22Rv1 (cell line): ENCODE results near the gene EML3.

Source experiments
- CTCF ChIP-seq: fragments of 450-650 bp; IDR thresholded peaks from 2 replicates; pipeline ENCODE4 v1.5.1; 2017; ENCODE audit warnings: mild to moderate bottlenecking
- ZFX ChIP-seq: fragments of 450-650 bp; IDR thresholded peaks from 2 replicates; pipeline ENCODE4 v1.6.1; 2017; ENCODE audit warnings: antibody characterized with exemption, borderline replicate concordance

- no peak for TF ChIP-seq CTCF
- no peak for TF ChIP-seq ZFX
Measured at GRCh38 chr11:62627713-62628112, 15.1 kb upstream of the EML3 start.
